Measurements from ENCODE around the gene C3orf49.

DNA sequence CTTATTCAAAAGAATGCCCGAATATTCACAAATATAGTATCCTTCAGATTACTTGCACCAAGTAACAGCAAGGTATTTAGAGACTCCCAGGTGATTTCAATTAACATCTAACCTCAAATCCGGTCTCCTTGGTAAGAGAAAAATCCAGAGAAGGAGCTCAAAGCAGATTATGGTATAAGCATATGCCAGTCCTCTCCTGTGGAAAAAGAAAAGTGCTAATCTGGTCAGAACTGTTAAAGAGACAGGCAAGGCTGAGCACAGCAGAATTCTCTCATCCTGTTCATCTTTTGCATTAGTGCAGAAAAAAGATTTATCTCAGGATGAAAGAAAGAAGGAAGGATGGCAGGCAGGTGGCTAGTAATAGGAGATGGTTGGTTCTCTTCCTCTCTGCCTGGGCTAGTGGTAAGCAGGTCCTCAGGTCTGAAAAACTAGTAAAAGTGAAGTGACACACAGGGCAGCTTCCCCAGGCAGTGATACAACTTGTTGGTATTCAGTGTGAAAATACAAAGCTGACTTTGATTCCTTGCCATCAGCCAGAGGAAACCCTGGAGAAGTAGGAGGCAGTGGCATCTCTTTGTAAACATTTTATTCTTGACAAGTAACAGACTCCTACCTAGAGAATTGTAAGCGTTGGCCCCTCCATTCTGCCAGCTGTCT is 58.8 kb downstream of the C3orf49 start:
- TF ChIP-seq, protein P1, sequence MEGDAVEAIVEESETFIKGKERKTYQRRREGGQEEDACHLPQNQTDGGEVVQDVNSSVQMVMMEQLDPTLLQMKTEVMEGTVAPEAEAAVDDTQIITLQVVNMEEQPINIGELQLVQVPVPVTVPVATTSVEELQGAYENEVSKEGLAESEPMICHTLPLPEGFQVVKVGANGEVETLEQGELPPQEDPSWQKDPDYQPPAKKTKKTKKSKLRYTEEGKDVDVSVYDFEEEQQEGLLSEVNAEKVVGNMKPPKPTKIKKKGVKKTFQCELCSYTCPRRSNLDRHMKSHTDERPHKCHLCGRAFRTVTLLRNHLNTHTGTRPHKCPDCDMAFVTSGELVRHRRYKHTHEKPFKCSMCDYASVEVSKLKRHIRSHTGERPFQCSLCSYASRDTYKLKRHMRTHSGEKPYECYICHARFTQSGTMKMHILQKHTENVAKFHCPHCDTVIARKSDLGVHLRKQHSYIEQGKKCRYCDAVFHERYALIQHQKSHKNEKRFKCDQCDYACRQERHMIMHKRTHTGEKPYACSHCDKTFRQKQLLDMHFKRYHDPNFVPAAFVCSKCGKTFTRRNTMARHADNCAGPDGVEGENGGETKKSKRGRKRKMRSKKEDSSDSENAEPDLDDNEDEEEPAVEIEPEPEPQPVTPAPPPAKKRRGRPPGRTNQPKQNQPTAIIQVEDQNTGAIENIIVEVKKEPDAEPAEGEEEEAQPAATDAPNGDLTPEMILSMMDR (IDR thresholded peaks at IDR 0.05; ENCODE audit: low read depth, low read length) = no peak
- TF ChIP-seq MYC (IDR thresholded peaks at IDR 0.05; ENCODE audit: low read depth, low read length) (no peak), POLR2A (IDR thresholded peaks at IDR 0.05; ENCODE audit: extremely low read depth, insufficient read length) (no peak)

Data from NB4 (cell line).